ENCODE data around the gene TOB1.

GRCh38 chr17:50839591-50840310 lies 26.4 kb downstream of the TOB1 start:
- TF ChIP-seq MXI1 (IDR thresholded peaks at IDR 0.05; ENCODE audit: borderline replicate concordance, low read depth, low read length) (no peak), SMC3 (IDR thresholded peaks at IDR 0.05; ENCODE audit: low read depth, low read length) (no peak), POLR2A (IDR thresholded peaks at IDR 0.05; ENCODE audit: low read depth, low read length) (no peak), CTCF (conservative IDR thresholded peaks at IDR 0.05; ENCODE audit: low read depth, low read length) (no peak), RFX5 (IDR thresholded peaks at IDR 0.05; ENCODE audit: low read depth, low read length) (no peak), USF2 (IDR thresholded peaks at IDR 0.05; ENCODE audit: low read depth, low read length) (no peak), MAFK (IDR thresholded peaks at IDR 0.05; ENCODE audit: low read depth, low read length) (no peak), CEBPB (IDR thresholded peaks at IDR 0.05; ENCODE audit: low read depth, low read length) (no peak), MAZ (IDR thresholded peaks at IDR 0.05; ENCODE audit: borderline replicate concordance, low read depth, low read length) (no peak), ELK1 (IDR thresholded peaks at IDR 0.05; ENCODE audit: borderline replicate concordance, low read depth, low read length) (no peak), FOS (IDR thresholded peaks at IDR 0.05; ENCODE audit: low read depth, low read length) (no peak), RAD21 (IDR thresholded peaks at IDR 0.05; ENCODE audit: low read length) (no peak)
